NCI-H2227 (cell line): ENCODE data around the gene FA2H.
"Not testable (repeated sequence)": the region's sequence is repeated elsewhere in the genome, so short reads cannot be mapped to it uniquely, and the experiment has no call there.

Experiments used
- DNase-seq: peaks from one replicate; lab custom pipeline; 2025; ENCODE audit not compliant: unreplicated experiment; lab: John Stamatoyannopoulos, UW

FA2H gene

GRCh38 chr16:74770831-74771526 is 3.6 kb downstream of the FA2H start:
- DNase-seq, result no peak

- DNase-seq, result no peak
Observed at GRCh38 chr16:74769586-74770190, 4.9 kb downstream of the FA2H start.

- no peak for DNase-seq
Observed at GRCh38 chr16:74768239-74768638, 6.4 kb downstream of the FA2H start.

GRCh38 chr16:74767749-74768148 is 6.9 kb downstream of the FA2H start:
- DNase-seq, result no peak

- DNase-seq, result no peak
Observed at GRCh38 chr16:74766729-74767128, 7.9 kb downstream of the FA2H start.

GRCh38 chr16:74764184-74764583 is 10.4 kb downstream of the FA2H start:
- DNase-seq, result not testable (repeated sequence)

GRCh38 chr16:74761665-74762064 is 13.0 kb downstream of the FA2H start:
- DNase-seq, result no peak

- no peak for DNase-seq
Observed at GRCh38 chr16:74760007-74760767, 14.4 kb downstream of the FA2H start.

GRCh38 chr16:74759564-74759963 is 15.1 kb downstream of the FA2H start:
- DNase-seq, result no peak

- no peak for DNase-seq
Observed at GRCh38 chr16:74758801-74759200, 15.8 kb downstream of the FA2H start.

- DNase-seq, result no peak
Observed at GRCh38 chr16:74757349-74757748, 17.3 kb downstream of the FA2H start.

GRCh38 chr16:74756203-74756602 is 18.4 kb downstream of the FA2H start:
- DNase-seq, result no peak

- DNase-seq, result no peak
Observed at GRCh38 chr16:74753180-74753579, 21.4 kb downstream of the FA2H start.

GRCh38 chr16:74752756-74753155 is 21.9 kb downstream of the FA2H start:
- DNase-seq, result no peak

GRCh38 chr16:74752258-74752657 is 22.4 kb downstream of the FA2H start:
- DNase-seq, result no peak

GRCh38 chr16:74751658-74752057 is 23.0 kb downstream of the FA2H start:
- no peak for DNase-seq

- DNase-seq, result no peak
Observed at GRCh38 chr16:74749291-74750055, 25.1 kb downstream of the FA2H start.

GRCh38 chr16:74748616-74749026 is 26.0 kb downstream of the FA2H start:
- no peak for DNase-seq

GRCh38 chr16:74747716-74748615 is 26.7 kb downstream of the FA2H start:
- DNase-seq, result no peak

GRCh38 chr16:74745926-74746325 is 28.7 kb downstream of the FA2H start:
- no peak for DNase-seq
